ENCODE measurements around the gene CPA5.

DNA sequence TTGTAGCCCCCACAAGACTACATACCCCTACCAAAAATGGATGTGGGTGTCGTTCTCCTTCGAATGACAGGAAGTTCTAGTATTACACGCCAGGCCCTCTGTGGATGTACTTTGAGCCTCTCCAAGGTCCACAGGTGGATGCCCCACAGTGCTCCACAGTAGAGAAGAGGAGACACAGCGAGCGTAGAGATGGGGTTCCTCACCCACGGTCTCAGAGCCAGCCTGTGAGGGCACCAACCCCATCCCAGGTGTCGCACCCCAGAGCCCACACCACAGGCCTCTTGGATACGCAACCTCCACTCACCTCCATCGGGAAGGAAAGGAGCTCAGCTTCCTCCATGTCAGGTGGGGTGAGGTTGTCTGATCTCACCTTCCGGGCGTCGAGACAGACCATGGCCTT is 2.3 kb downstream of the CPA5 start:
- TF ChIP-seq POLR2A (IDR thresholded peaks at IDR 0.05; ENCODE audit: low read depth, low read length) (no peak), EZH2 (IDR thresholded peaks at IDR 0.05; ENCODE audit: borderline replicate concordance, low read depth, low read length, severe bottlenecking) (no peak), POLR2AphosphoS5 (IDR thresholded peaks at IDR 0.05; ENCODE audit: insufficient read depth, low read depth, low read length) (no peak), JUN (IDR thresholded peaks at IDR 0.05; ENCODE audit: borderline replicate concordance, insufficient read depth, insufficient read length, low read depth) (no peak), GATA2 (IDR thresholded peaks at IDR 0.05; ENCODE audit: insufficient read depth, insufficient read length, low read depth, low read length) (no peak), FOS (IDR thresholded peaks at IDR 0.05; ENCODE audit: borderline replicate concordance, insufficient read depth, low read length) (no peak)
- TF ChIP-seq, protein P1, sequence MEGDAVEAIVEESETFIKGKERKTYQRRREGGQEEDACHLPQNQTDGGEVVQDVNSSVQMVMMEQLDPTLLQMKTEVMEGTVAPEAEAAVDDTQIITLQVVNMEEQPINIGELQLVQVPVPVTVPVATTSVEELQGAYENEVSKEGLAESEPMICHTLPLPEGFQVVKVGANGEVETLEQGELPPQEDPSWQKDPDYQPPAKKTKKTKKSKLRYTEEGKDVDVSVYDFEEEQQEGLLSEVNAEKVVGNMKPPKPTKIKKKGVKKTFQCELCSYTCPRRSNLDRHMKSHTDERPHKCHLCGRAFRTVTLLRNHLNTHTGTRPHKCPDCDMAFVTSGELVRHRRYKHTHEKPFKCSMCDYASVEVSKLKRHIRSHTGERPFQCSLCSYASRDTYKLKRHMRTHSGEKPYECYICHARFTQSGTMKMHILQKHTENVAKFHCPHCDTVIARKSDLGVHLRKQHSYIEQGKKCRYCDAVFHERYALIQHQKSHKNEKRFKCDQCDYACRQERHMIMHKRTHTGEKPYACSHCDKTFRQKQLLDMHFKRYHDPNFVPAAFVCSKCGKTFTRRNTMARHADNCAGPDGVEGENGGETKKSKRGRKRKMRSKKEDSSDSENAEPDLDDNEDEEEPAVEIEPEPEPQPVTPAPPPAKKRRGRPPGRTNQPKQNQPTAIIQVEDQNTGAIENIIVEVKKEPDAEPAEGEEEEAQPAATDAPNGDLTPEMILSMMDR (IDR thresholded peaks at IDR 0.05; ENCODE audit: extremely low read depth in 1 of 2, insufficient read depth in 1 of 2, low read depth in 1 of 2, low read length in 2 of 2): no peak
- TF ChIP-seq, protein P2, sequence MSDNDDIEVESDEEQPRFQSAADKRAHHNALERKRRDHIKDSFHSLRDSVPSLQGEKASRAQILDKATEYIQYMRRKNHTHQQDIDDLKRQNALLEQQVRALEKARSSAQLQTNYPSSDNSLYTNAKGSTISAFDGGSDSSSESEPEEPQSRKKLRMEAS (IDR thresholded peaks at IDR 0.05; ENCODE audit: insufficient read depth, insufficient read length): no peak
